Neural crest cell (in vitro differentiated cells): Measurements from ENCODE around the gene SLC51A. TPM values are rescaled to one million over a fixed set of nuclear protein-coding genes. Genes with fewer than 3 reads are reported as not detected.

Experiments
- DNase-seq: peaks from one replicate; pipeline ENCODE4 v3.0.0; 2021; ENCODE audit warnings: low read depth, mixed read lengths, low spot score
- H3K27ac Mint-ChIP-seq: one replicate; pipeline ENCODE4 v1.8.0; 2021; ENCODE audit warnings: mild to moderate bottlenecking, mixed read lengths; ENCODE audit not compliant: unreplicated experiment
- H3K27me3 Mint-ChIP-seq: 2 replicates; pipeline ENCODE4 v1.8.0; 2021; ENCODE audit warnings: low read depth, mild to moderate bottlenecking, mixed read lengths
- H3K36me3 Mint-ChIP-seq: 2 replicates; pipeline ENCODE4 v1.8.0; 2021; ENCODE audit warnings: low read depth, mild to moderate bottlenecking, mixed read lengths
- H3K4me1 Mint-ChIP-seq: 2 replicates; pipeline ENCODE4 v1.8.0; 2021; ENCODE audit warnings: mixed read lengths
- H3K4me3 Mint-ChIP-seq: one replicate; pipeline ENCODE4 v1.8.0; 2021; ENCODE audit warnings: mild to moderate bottlenecking, mixed read lengths
- H3K9me3 Mint-ChIP-seq: 2 replicates; pipeline ENCODE4 v1.8.0; 2021; ENCODE audit warnings: mixed read lengths
- total RNA-seq: library from RNA; stranded (reverse); gene quantifications from 2 replicates; pipeline ENCODE4 v1.2.1, GENCODE V29; 2021
- TF ChIP-seq, protein P1 (sequence below): fragments of 200-600 bp; sonication (generic); conservative IDR thresholded peaks from 2 replicates; pipeline ENCODE4 v1.5.0; 2021; ENCODE audit warnings: antibody characterized with exemption, mild to moderate bottlenecking

Gene SLC51A
- total RNA-seq, 1 donor from 2014 or later: not detected

DNA sequence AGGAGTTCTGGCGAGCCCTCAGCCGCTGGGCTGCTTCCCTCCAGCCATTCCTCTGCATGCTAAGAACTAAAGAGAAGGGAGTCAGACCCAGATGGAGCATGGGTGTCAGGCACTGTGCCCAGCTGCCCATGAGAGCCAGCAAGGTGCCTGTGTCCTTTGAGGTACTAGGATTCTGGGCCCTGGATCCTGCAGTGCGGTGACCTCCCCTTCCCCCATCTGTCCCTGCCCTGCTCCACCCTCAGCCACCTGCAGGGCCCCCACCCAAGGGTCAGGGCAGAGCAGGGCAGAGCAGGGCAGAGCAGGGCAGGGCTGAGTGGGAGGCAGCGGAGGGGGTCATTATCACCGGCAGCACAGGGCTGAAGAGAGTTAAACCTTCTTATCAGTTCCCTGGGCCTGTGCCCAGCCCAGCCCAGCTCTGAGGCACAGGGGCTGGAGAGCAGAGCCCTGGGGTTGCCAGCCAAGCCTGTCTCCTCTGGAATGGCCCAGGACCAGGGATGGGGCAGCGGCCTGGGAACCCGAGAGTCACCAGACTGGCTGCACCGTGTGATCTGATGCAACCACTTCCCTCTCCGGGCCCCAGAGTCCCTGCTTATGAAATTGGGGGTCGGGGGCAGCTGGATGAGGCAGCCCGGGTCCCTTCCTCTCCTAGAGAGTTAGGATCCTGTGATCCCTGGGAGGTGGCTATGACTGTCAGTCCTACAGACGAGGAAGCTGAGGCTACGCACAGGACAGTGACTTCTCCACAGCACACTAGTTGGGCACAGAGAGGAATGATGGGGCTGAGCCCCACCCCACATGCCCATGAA is 22.4 kb upstream of the SLC51A start:
- Mint-ChIP-seq H3K4me3 (no peak overlapping the region), H3K9me3 (no peaks in the 10 kb centered on the region), H3K36me3 (no peaks in the 10 kb centered on the region), H3K27ac (no peak overlapping the region), H3K27me3 (no peaks in the 10 kb centered on the region), H3K4me1 (peaks cover 6% of the 10 kb centered on the region)
- TF ChIP-seq, protein P1, sequence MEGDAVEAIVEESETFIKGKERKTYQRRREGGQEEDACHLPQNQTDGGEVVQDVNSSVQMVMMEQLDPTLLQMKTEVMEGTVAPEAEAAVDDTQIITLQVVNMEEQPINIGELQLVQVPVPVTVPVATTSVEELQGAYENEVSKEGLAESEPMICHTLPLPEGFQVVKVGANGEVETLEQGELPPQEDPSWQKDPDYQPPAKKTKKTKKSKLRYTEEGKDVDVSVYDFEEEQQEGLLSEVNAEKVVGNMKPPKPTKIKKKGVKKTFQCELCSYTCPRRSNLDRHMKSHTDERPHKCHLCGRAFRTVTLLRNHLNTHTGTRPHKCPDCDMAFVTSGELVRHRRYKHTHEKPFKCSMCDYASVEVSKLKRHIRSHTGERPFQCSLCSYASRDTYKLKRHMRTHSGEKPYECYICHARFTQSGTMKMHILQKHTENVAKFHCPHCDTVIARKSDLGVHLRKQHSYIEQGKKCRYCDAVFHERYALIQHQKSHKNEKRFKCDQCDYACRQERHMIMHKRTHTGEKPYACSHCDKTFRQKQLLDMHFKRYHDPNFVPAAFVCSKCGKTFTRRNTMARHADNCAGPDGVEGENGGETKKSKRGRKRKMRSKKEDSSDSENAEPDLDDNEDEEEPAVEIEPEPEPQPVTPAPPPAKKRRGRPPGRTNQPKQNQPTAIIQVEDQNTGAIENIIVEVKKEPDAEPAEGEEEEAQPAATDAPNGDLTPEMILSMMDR: no peak
- DNase-seq: no peak

DNA sequence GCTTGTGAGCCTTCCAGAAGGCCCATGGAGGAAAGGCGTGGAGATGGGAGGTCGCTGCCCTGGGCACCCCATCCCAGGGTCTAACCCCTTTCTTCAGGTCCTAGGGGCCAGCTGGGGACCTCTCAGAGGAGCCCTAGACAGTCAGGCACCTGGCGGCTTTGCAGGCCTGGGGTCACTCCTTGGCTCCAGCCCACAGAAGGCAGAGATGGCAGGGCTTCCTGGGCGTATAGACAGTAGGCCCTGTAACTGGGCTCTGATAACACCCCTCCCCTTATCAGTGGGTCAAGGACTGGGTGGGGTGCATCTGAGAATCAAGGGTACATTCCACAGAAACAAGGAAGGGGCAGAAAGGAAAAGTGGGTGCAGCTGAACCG is 21.8 kb upstream of the SLC51A start:
- no peaks in the 10 kb centered on the region for H3K27me3 Mint-ChIP-seq
- H3K4me1 Mint-ChIP-seq: peaks cover 6% of the 10 kb centered on the region
- H3K9me3 Mint-ChIP-seq: no peaks in the 10 kb centered on the region
- H3K36me3 Mint-ChIP-seq: no peaks in the 10 kb centered on the region
- H3K27ac Mint-ChIP-seq: peak overlapping the region; percentile 45
- no peak for DNase-seq
- H3K4me3 Mint-ChIP-seq: no peak overlapping the region
- TF ChIP-seq, protein P1: no peak

DNA sequence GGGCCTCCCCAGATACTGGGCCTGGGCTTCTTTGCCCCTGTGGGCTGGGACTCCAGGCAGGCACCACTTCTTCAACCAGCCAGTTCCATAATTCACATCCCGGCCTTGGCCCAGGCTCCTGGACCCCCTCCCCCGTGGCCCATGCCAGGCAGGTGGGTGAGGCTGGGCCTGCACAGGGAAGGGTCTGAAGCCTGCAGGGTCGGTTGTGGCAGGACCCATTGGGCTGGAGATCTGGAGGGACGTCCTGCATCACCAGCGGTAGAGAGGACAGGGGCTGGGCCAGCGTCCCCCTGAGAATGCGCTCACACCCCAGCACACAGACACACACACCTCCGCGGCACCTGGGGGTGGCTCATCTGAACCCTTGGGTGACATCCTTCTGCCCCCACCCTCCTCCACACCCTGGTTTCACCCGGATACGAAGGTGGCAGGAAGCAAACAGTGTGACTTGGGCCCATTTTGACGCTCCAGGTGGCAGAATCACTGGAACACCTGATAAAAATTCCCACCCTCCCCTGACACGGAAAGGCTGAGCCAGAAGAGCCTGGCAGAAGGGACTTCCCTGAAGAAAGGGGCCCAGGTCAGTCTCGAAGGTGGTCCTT is 20.6 kb upstream of the SLC51A start:
- Mint-ChIP-seq H3K36me3 (no peaks in the 10 kb centered on the region), H3K9me3 (no peaks in the 10 kb centered on the region), H3K4me1 (peaks cover 6% of the 10 kb centered on the region), H3K27me3 (no peaks in the 10 kb centered on the region), H3K4me3 (no peak overlapping the region), H3K27ac (no peak overlapping the region)
- no peak for DNase-seq
- TF ChIP-seq, protein P1: no peak

DNA sequence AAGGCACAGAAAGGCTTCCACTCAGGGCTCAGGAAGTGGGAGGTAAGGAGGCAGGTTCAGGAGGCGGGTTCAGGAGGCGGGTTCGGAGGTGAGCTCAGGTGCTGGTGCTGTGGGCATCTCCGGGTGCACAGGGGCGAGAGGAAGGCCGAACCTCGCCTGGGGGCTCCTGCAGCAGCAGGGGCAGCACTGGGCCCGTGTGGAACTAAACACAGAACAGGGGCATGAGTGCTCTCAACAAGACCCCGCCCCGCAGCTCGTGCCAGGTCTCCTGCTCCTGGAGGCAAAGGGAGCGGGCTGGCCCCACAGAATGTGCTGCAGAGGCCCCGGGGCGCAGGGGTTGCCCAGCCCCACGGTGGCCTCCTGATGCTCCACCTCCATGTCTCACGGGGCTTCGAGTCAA is 18.8 kb upstream of the SLC51A start:
- TF ChIP-seq, protein P1: no peak
- no peaks in the 10 kb centered on the region for H3K27me3 Mint-ChIP-seq
- H3K4me3 Mint-ChIP-seq: no peak overlapping the region
- no peaks in the 10 kb centered on the region for H3K9me3 Mint-ChIP-seq
- no peak overlapping the region for H3K27ac Mint-ChIP-seq
- DNase-seq: no peak
- peaks cover 6% of the 10 kb centered on the region for H3K4me1 Mint-ChIP-seq
- no peaks in the 10 kb centered on the region for H3K36me3 Mint-ChIP-seq

DNA sequence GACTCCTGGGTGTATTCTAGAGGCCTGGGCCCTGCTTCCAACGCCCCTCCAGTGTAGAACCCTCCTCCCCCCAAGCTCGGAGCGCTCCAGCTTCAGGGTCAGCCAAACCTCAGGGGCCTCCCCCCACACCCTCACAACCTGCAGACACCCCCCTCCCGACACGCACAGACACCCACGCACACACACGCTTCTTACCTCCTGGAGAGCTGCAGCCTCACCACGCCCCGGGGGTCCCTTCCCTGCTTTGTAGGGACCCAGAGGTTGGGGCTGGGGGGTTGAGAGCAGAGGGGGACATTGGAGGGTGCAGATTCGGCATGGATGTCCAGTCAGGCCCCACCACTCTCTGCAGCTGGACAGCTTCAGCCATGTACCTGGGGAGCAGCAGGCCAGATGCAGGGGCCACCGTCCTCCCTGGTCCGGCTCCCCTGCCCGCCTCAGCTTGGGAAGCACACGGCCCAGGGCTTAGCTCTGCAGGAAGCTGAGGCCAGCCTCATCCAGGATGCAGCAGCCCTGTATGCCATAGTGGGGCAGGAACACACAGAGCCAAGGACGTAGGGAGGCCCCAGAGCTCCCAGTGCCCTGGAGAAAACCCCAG is 18.2 kb upstream of the SLC51A start:
- Mint-ChIP-seq H3K4me1 (peaks cover 4% of the 10 kb centered on the region), H3K36me3 (no peaks in the 10 kb centered on the region), H3K27me3 (peaks cover under 1% of the 10 kb centered on the region), H3K9me3 (no peaks in the 10 kb centered on the region), H3K27ac (no peak overlapping the region), H3K4me3 (no peak overlapping the region)
- DNase-seq: no peak
- TF ChIP-seq, protein P1: no peak
